Mesendoderm (in vitro differentiated cells): ENCODE results near the gene BEX1.

Source experiments
- DNase-seq: peaks from one replicate; pipeline ENCODE4 v3.0.0; 2013
- H2AK5ac ChIP-seq: 2 replicates; pipeline ENCODE4 v1.6.1; 2013; ENCODE audit warnings: low read length, inconsistent platforms
- H2BK120ac ChIP-seq: 2 replicates; pipeline ENCODE4 v1.6.1; 2013; ENCODE audit warnings: low read depth, mild to moderate bottlenecking, low read length, moderate library complexity, mixed read lengths
- H2BK15ac ChIP-seq: replicated peaks from 2 replicates; pipeline ENCODE4 v1.6.1; 2013; ENCODE audit warnings: low read depth, mild to moderate bottlenecking, moderate library complexity
- H2BK5ac ChIP-seq: 2 replicates; pipeline ENCODE4 v1.6.1; 2013; ENCODE audit warnings: low read length, inconsistent platforms
- H3K18ac ChIP-seq: 2 replicates; pipeline ENCODE4 v1.6.1; 2013; ENCODE audit warnings: mild to moderate bottlenecking, low read length, mixed read lengths
- H3K23ac ChIP-seq: one replicate; pipeline ENCODE4 v1.6.1; 2013; ENCODE audit warnings: low read length
- H3K27ac ChIP-seq: 2 replicates; pipeline ENCODE4 v1.5.1; 2013; ENCODE audit warnings: low read depth, mild to moderate bottlenecking, inconsistent platforms, low read length, moderate library complexity
- H3K27me3 ChIP-seq: 2 replicates; pipeline ENCODE4 v1.6.1; 2013; ENCODE audit warnings: low read length, control low read depth, mild to moderate bottlenecking, inconsistent platforms; ENCODE audit not compliant: insufficient read depth, poor library complexity
- H3K36me3 ChIP-seq: 2 replicates; pipeline ENCODE4 v1.6.1; 2013; ENCODE audit warnings: low read length, inconsistent platforms; ENCODE audit not compliant: control insufficient read depth, insufficient read depth
- H3K4ac ChIP-seq: one replicate; pipeline ENCODE4 v1.6.1; 2013; ENCODE audit warnings: low read depth, mild to moderate bottlenecking, low read length, moderate library complexity
- H3K4me1 ChIP-seq: 2 replicates; pipeline ENCODE4 v1.6.1; 2013; ENCODE audit warnings: low read depth, low read length, inconsistent platforms; ENCODE audit not compliant: control insufficient read depth
- H3K4me2 ChIP-seq: 2 replicates; pipeline ENCODE4 v1.6.1; 2013; ENCODE audit warnings: low read length
- H3K4me3 ChIP-seq: 2 replicates; pipeline ENCODE4 v1.5.1; 2013; ENCODE audit warnings: mild to moderate bottlenecking, low read length
- H3K56ac ChIP-seq: one replicate; pipeline ENCODE4 v1.6.1; 2013; ENCODE audit warnings: low read length
- H3K79me1 ChIP-seq: 2 replicates; pipeline ENCODE4 v1.6.1; 2013; ENCODE audit warnings: low read length, inconsistent platforms
- H3K79me2 ChIP-seq: 2 replicates; pipeline ENCODE4 v1.6.1; 2013; ENCODE audit warnings: mild to moderate bottlenecking, low read length; ENCODE audit not compliant: control insufficient read depth, insufficient read depth
- H3K9ac ChIP-seq: 2 replicates; pipeline ENCODE4 v1.6.1; 2013; ENCODE audit warnings: low read length, inconsistent platforms
- H4K5ac ChIP-seq: one replicate; pipeline ENCODE4 v1.6.1; 2013; ENCODE audit warnings: low read length
- H4K8ac ChIP-seq: one replicate; pipeline ENCODE4 v1.6.1; 2013; ENCODE audit warnings: low read depth, mild to moderate bottlenecking, control low read depth, low read length, moderate library complexity
- WGBS: extraction: QIAGEN DNeasy Blood & Tissue Kit; methylation state at CpG from one replicate; pipeline ENCODE4 v1.1.7; 2013; ENCODE audit warnings: low lambda C conversion rate, missing lambda C conversion rate; ENCODE audit not compliant: insufficient coverage; ENCODE audit errors: extremely low coverage; 5-methylcytosine and 5-hydroxymethylcytosine counted together

Gene BEX1

GRCh38 chrX:103073467-103073866 lies 9.5 kb upstream of the BEX1 start:
- H3K27ac ChIP-seq, result no peak overlapping the region
- no peak overlapping the region for H4K5ac ChIP-seq
- H3K23ac ChIP-seq, result no peak overlapping the region
- no peaks in the 10 kb centered on the region for H3K27me3 ChIP-seq
- no CpG with 5 or more reads among the region's 5 CpGs for WGBS
- no peak overlapping the region for H3K4me3 ChIP-seq
- H4K8ac ChIP-seq, result no peak overlapping the region
- H3K4me2 ChIP-seq, result no peak overlapping the region
- no peak overlapping the region for H2AK5ac ChIP-seq
- no peak overlapping the region for H3K4ac ChIP-seq
- H2BK5ac ChIP-seq, result no peak overlapping the region
- DNase-seq, result no peak
- H2BK15ac ChIP-seq, result no peak overlapping the region
- no peak overlapping the region for H3K18ac ChIP-seq
- no peaks in the 10 kb centered on the region for H3K36me3 ChIP-seq
- H3K56ac ChIP-seq, result no peak overlapping the region
- no peaks in the 10 kb centered on the region for H3K4me1 ChIP-seq
- H2BK120ac ChIP-seq, result no peak overlapping the region
- H3K79me2 ChIP-seq, result no peaks in the 10 kb centered on the region
- H3K9ac ChIP-seq, result no peak overlapping the region
- H3K79me1 ChIP-seq, result no peaks in the 10 kb centered on the region

GRCh38 chrX:103066606-103067005 lies 2.6 kb upstream of the BEX1 start:
- Histone ChIP-seq H3K4me2 (no peak overlapping the region), H3K4ac (no peak overlapping the region)

GRCh38 chrX:103063191-103063845 lies 653 bp downstream of the BEX1 start:
- peak overlapping the region; percentile 4 for H3K4me2 ChIP-seq
- no peak overlapping the region for H3K23ac ChIP-seq
- no peaks in the 10 kb centered on the region for H3K36me3 ChIP-seq
- no peak overlapping the region for H2BK5ac ChIP-seq
- no peaks in the 10 kb centered on the region for H3K79me1 ChIP-seq
- H4K5ac ChIP-seq, result no peak overlapping the region
- H3K4me1 ChIP-seq, result no peaks in the 10 kb centered on the region
- WGBS, result no CpG with 5 or more reads among the region's 34 CpGs
- H3K79me2 ChIP-seq, result no peaks in the 10 kb centered on the region
- peak overlapping the region; percentile 74 for H3K56ac ChIP-seq
- H2AK5ac ChIP-seq, result no peak overlapping the region
- peak overlapping the region; percentile 68 for H3K9ac ChIP-seq
- H2BK120ac ChIP-seq, result no peak overlapping the region
- peak overlapping the region; percentile 46 for H3K4me3 ChIP-seq
- H3K27me3 ChIP-seq, result no peaks in the 10 kb centered on the region
- H3K18ac ChIP-seq, result no peak overlapping the region
- H3K4ac ChIP-seq, result peak overlapping the region; percentile 66
- no peak overlapping the region for H4K8ac ChIP-seq
- H3K27ac ChIP-seq, result no peak overlapping the region
- DNase-seq, result peak; percentile 74
- no peak overlapping the region for H2BK15ac ChIP-seq

More at GRCh38 chrX:103066606-103067005, 2.6 kb upstream of the BEX1 start:
- Histone ChIP-seq H3K27me3 (no peaks in the 10 kb centered on the region), H3K56ac (no peak overlapping the region), H3K23ac (no peak overlapping the region), H3K18ac (no peak overlapping the region), H4K8ac (no peak overlapping the region), H2BK5ac (no peak overlapping the region), H4K5ac (no peak overlapping the region), H3K4me1 (no peaks in the 10 kb centered on the region), H3K9ac (no peak overlapping the region), H3K36me3 (no peaks in the 10 kb centered on the region), H3K79me2 (no peaks in the 10 kb centered on the region), H2BK120ac (no peak overlapping the region), H3K4me3 (no peak overlapping the region), H2BK15ac (no peak overlapping the region), H3K27ac (no peak overlapping the region), H3K79me1 (no peaks in the 10 kb centered on the region), H2AK5ac (no peak overlapping the region)
- DNase-seq, result no peak
- no CpG with 5 or more reads among the region's 1 CpG for WGBS

GRCh38 chrX:103061486-103061885 lies 2.5 kb downstream of the BEX1 start:
- no peak overlapping the region for H2BK15ac ChIP-seq
- H3K27me3 ChIP-seq, result no peaks in the 10 kb centered on the region
- no peaks in the 10 kb centered on the region for H3K36me3 ChIP-seq
- no peak for DNase-seq
- no peak overlapping the region for H3K23ac ChIP-seq
- WGBS, result no CpG with 5 or more reads among the region's 3 CpGs
- H3K79me2 ChIP-seq, result no peaks in the 10 kb centered on the region
- no peak overlapping the region for H2BK5ac ChIP-seq
- H3K4me1 ChIP-seq, result no peaks in the 10 kb centered on the region
- H3K4me3 ChIP-seq, result no peak overlapping the region
- no peak overlapping the region for H3K27ac ChIP-seq
- H2BK120ac ChIP-seq, result no peak overlapping the region
- H2AK5ac ChIP-seq, result no peak overlapping the region
- H4K8ac ChIP-seq, result no peak overlapping the region
- H3K79me1 ChIP-seq, result no peaks in the 10 kb centered on the region
- no peak overlapping the region for H3K18ac ChIP-seq
- no peak overlapping the region for H3K4me2 ChIP-seq
- H3K56ac ChIP-seq, result no peak overlapping the region
- H4K5ac ChIP-seq, result no peak overlapping the region
- no peak overlapping the region for H3K9ac ChIP-seq
- H3K4ac ChIP-seq, result no peak overlapping the region

- no peak overlapping the region for H3K18ac ChIP-seq
- no peak overlapping the region for H3K27ac ChIP-seq
- no peak overlapping the region for H3K4ac ChIP-seq
- no peak overlapping the region for H2BK120ac ChIP-seq
- H3K79me1 ChIP-seq, result no peaks in the 10 kb centered on the region
- no peak for DNase-seq
- no peak overlapping the region for H4K5ac ChIP-seq
- H3K79me2 ChIP-seq, result no peaks in the 10 kb centered on the region
- H2AK5ac ChIP-seq, result no peak overlapping the region
- no peak overlapping the region for H4K8ac ChIP-seq
- no peaks in the 10 kb centered on the region for H3K36me3 ChIP-seq
- no peak overlapping the region for H2BK5ac ChIP-seq
- no peak overlapping the region for H3K56ac ChIP-seq
- no CpG with 5 or more reads among the region's 2 CpGs for WGBS
- no peak overlapping the region for H3K4me2 ChIP-seq
- H2BK15ac ChIP-seq, result no peak overlapping the region
- no peak overlapping the region for H3K9ac ChIP-seq
- no peaks in the 10 kb centered on the region for H3K27me3 ChIP-seq
- no peak overlapping the region for H3K23ac ChIP-seq
- H3K4me1 ChIP-seq, result no peaks in the 10 kb centered on the region
- H3K4me3 ChIP-seq, result no peak overlapping the region
These were observed 7.1 kb downstream of the BEX1 start for GRCh38 chrX:103056902-103057301.

GRCh38 chrX:103052625-103053024 lies 11.3 kb downstream of the BEX1 start:
- no peaks in the 10 kb centered on the region for H3K36me3 ChIP-seq
- no peak overlapping the region for H4K8ac ChIP-seq
- no peaks in the 10 kb centered on the region for H3K79me1 ChIP-seq
- H3K18ac ChIP-seq, result no peak overlapping the region
- no peak overlapping the region for H4K5ac ChIP-seq
- H3K23ac ChIP-seq, result no peak overlapping the region
- no peaks in the 10 kb centered on the region for H3K4me1 ChIP-seq
- H2BK15ac ChIP-seq, result no peak overlapping the region
- no peak overlapping the region for H3K4me3 ChIP-seq
- H3K27me3 ChIP-seq, result no peaks in the 10 kb centered on the region
- no peak overlapping the region for H3K27ac ChIP-seq
- no peak overlapping the region for H3K4ac ChIP-seq
- H3K4me2 ChIP-seq, result no peak overlapping the region
- H2BK5ac ChIP-seq, result no peak overlapping the region
- H3K9ac ChIP-seq, result no peak overlapping the region
- no peak overlapping the region for H2AK5ac ChIP-seq
- DNase-seq, result no peak
- no peak overlapping the region for H2BK120ac ChIP-seq
- no peaks in the 10 kb centered on the region for H3K79me2 ChIP-seq
- no peak overlapping the region for H3K56ac ChIP-seq
